ENCODE measurements around the gene IGF1R.

IGF1R gene

GRCh38 chr15:98778263-98778959 is 130.1 kb downstream of the IGF1R start:
- Histone ChIP-seq H2AFZ (ENCODE audit: low read depth) (no peak overlapping the region), H3K36me3 (ENCODE audit: insufficient read depth) (no peaks in the 10 kb centered on the region), H3K27ac (peak overlapping the region; percentile 96), H3K27me3 (ENCODE audit: insufficient read depth, low read depth) (no peaks in the 10 kb centered on the region), H3K4me3 (IDR thresholded peaks at IDR 0.05; ENCODE audit: insufficient read depth, low read depth, low read length) (no peak overlapping the region), H3K79me2 (ENCODE audit: insufficient read depth, low read depth) (peaks cover 57% of the 10 kb centered on the region), H4K20me1 (ENCODE audit: insufficient read depth) (no peaks in the 10 kb centered on the region), H3K4me2 (peak overlapping the region; percentile 65), H3K4me1 (ENCODE audit: low read depth, poor library complexity, severe bottlenecking) (peaks cover 64% of the 10 kb centered on the region), H3K9ac (no peak overlapping the region)
- TF ChIP-seq CTCF (conservative IDR thresholded peaks at IDR 0.05; ENCODE audit: low read depth, low read length) = no peak

GRCh38 chr15:98778960-98779359 is 130.6 kb downstream of the IGF1R start:
- Histone ChIP-seq H3K36me3 (ENCODE audit: insufficient read depth) (no peaks in the 10 kb centered on the region), H2AFZ (ENCODE audit: low read depth) (no peak overlapping the region), H3K4me2 (peak overlapping the region; percentile 65), H3K79me2 (ENCODE audit: insufficient read depth, low read depth) (peaks cover 55% of the 10 kb centered on the region), H3K9ac (no peak overlapping the region), H3K27ac (peak overlapping the region; percentile 23; the same call in 1 of the 2 replicates), H3K4me3 (IDR thresholded peaks at IDR 0.05; ENCODE audit: insufficient read depth, low read depth, low read length) (no peak overlapping the region), H3K27me3 (ENCODE audit: insufficient read depth, low read depth) (no peaks in the 10 kb centered on the region), H3K4me1 (ENCODE audit: low read depth, poor library complexity, severe bottlenecking) (peaks cover 63% of the 10 kb centered on the region), H4K20me1 (ENCODE audit: insufficient read depth) (no peaks in the 10 kb centered on the region)
- no peak for TF ChIP-seq CTCF (conservative IDR thresholded peaks at IDR 0.05; ENCODE audit: low read depth, low read length)

GRCh38 chr15:98779463-98780071 is 131.2 kb downstream of the IGF1R start:
- Histone ChIP-seq H3K9ac (no peak overlapping the region), H3K79me2 (ENCODE audit: insufficient read depth, low read depth) (peaks cover 55% of the 10 kb centered on the region)

GRCh38 chr15:98781838-98782237 is 133.5 kb downstream of the IGF1R start:
- no peak overlapping the region for H3K4me2 ChIP-seq
- H4K20me1 ChIP-seq (ENCODE audit: insufficient read depth) = no peaks in the 10 kb centered on the region
- H3K27ac ChIP-seq = no peak overlapping the region
- no peak for TF ChIP-seq CTCF (conservative IDR thresholded peaks at IDR 0.05; ENCODE audit: low read depth, low read length)
- no peak overlapping the region for H3K4me3 ChIP-seq (IDR thresholded peaks at IDR 0.05; ENCODE audit: insufficient read depth, low read depth, low read length)
- peaks cover 60% of the 10 kb centered on the region for H3K4me1 ChIP-seq (ENCODE audit: low read depth, poor library complexity, severe bottlenecking)
- no peaks in the 10 kb centered on the region for H3K36me3 ChIP-seq (ENCODE audit: insufficient read depth)
- no peaks in the 10 kb centered on the region for H3K27me3 ChIP-seq (ENCODE audit: insufficient read depth, low read depth)
- H2AFZ ChIP-seq (ENCODE audit: low read depth) = no peak overlapping the region
- H3K79me2 ChIP-seq (ENCODE audit: insufficient read depth, low read depth) = peaks cover 61% of the 10 kb centered on the region
- H3K9ac ChIP-seq = no peak overlapping the region

More at GRCh38 chr15:98779463-98780071, 131.2 kb downstream of the IGF1R start:
- Histone ChIP-seq H2AFZ (ENCODE audit: low read depth) (0 out of 2 replicates have a peak overlapping the region, but pooled peaks have one; percentile 6), H3K36me3 (ENCODE audit: insufficient read depth) (no peaks in the 10 kb centered on the region), H4K20me1 (ENCODE audit: insufficient read depth) (no peaks in the 10 kb centered on the region), H3K27me3 (ENCODE audit: insufficient read depth, low read depth) (no peaks in the 10 kb centered on the region), H3K27ac (peak overlapping the region; percentile 23; the same call in 1 of the 2 replicates), H3K4me1 (ENCODE audit: low read depth, poor library complexity, severe bottlenecking) (peaks cover 60% of the 10 kb centered on the region), H3K4me2 (peak overlapping the region; percentile 65), H3K4me3 (IDR thresholded peaks at IDR 0.05; ENCODE audit: insufficient read depth, low read depth, low read length) (no peak overlapping the region)
- peak; percentile 95 for TF ChIP-seq CTCF (conservative IDR thresholded peaks at IDR 0.05; ENCODE audit: low read depth, low read length)

Data from KMS-11 (cell line).